Loucy (cell line): ENCODE data around the gene PELO.
A peak's percentile ranks its signal among the peaks of the same experiment; 100 is the strongest.

ENCODE experiments used
- H2AFZ ChIP-seq: fragments of 200-600 bp; sonication (generic); 2 replicates; pipeline ENCODE4 v1.6.0; 2016; ENCODE audit warnings: antibody characterized with exemption, mild to moderate bottlenecking, low read length, moderate library complexity
- H3F3A ChIP-seq: fragments of 200-600 bp; 2 replicates; pipeline ENCODE4 v1.6.0; 2016; ENCODE audit warnings: antibody characterized with exemption, low read depth, mild to moderate bottlenecking
- H3K27me3 ChIP-seq: fragments of 200-600 bp; sonication (generic); 2 replicates; pipeline ENCODE4 v1.6.1; 2014; ENCODE audit warnings: low read length, mild to moderate bottlenecking; ENCODE audit not compliant: insufficient read depth, poor library complexity, severe bottlenecking
- H3K36me3 ChIP-seq: fragments of 200-600 bp; sonication (generic); 2 replicates; pipeline ENCODE4 v1.6.1; 2016; ENCODE audit warnings: low read length; ENCODE audit not compliant: insufficient read depth
- H3K4me1 ChIP-seq: fragments of 200-600 bp; sonication (generic); 2 replicates; pipeline ENCODE4 v1.5.1; 2014; ENCODE audit warnings: low read length, mild to moderate bottlenecking; ENCODE audit not compliant: insufficient read depth, poor library complexity, severe bottlenecking
- H3K4me2 ChIP-seq: fragments of 200-600 bp; sonication (generic); 2 replicates; pipeline ENCODE4 v1.6.0; 2014; ENCODE audit warnings: antibody characterized with exemption, low read length, low read depth, mild to moderate bottlenecking; ENCODE audit not compliant: poor library complexity, severe bottlenecking
- H3K4me3 ChIP-seq: fragments of 200-600 bp; sonication (generic); 2 replicates; pipeline ENCODE4 v1.5.1; 2014; ENCODE audit warnings: low read length, mild to moderate bottlenecking, mixed read lengths; ENCODE audit not compliant: poor library complexity, severe bottlenecking
- H3K79me2 ChIP-seq: fragments of 200-600 bp; sonication (generic); 2 replicates; pipeline ENCODE4 v1.6.1; 2014; ENCODE audit warnings: low read length; ENCODE audit not compliant: insufficient read depth
- H3K9ac ChIP-seq: fragments of 200-600 bp; sonication (generic); 2 replicates; pipeline ENCODE4 v1.6.0; 2014; ENCODE audit warnings: mild to moderate bottlenecking, low read depth, low read length, moderate library complexity; ENCODE audit not compliant: poor library complexity, severe bottlenecking
- H3K9me2 ChIP-seq: fragments of 200-600 bp; sonication (generic); replicated peaks from 2 replicates; pipeline ENCODE4 v1.6.1; 2016; ENCODE audit warnings: low read depth, low read length, mixed read lengths
- H3K9me3 ChIP-seq: fragments of 200-600 bp; sonication (generic); 2 replicates; pipeline ENCODE4 v1.6.1; 2014; ENCODE audit warnings: mild to moderate bottlenecking, antibody characterized with exemption, low read length, low read depth; ENCODE audit not compliant: insufficient read depth
- H4K20me1 ChIP-seq: fragments of 200-600 bp; sonication (generic); 2 replicates; pipeline ENCODE4 v1.6.0; 2014; ENCODE audit warnings: antibody characterized with exemption, low read length, mild to moderate bottlenecking; ENCODE audit not compliant: insufficient read depth, poor library complexity, severe bottlenecking
- CTCF ChIP-seq: fragments of 200-600 bp; sonication (generic); conservative IDR thresholded peaks from 2 replicates; pipeline ENCODE4 v1.5.1; 2014; ENCODE audit warnings: mild to moderate bottlenecking, antibody characterized with exemption, low read length
- EZH2phosphoT487 ChIP-seq: fragments of 200-600 bp; IDR thresholded peaks from 2 replicates; pipeline ENCODE4 v1.6.1; 2018; ENCODE audit warnings: antibody characterized with exemption, mild to moderate bottlenecking, moderate library complexity, borderline replicate concordance

The PELO gene

DNA sequence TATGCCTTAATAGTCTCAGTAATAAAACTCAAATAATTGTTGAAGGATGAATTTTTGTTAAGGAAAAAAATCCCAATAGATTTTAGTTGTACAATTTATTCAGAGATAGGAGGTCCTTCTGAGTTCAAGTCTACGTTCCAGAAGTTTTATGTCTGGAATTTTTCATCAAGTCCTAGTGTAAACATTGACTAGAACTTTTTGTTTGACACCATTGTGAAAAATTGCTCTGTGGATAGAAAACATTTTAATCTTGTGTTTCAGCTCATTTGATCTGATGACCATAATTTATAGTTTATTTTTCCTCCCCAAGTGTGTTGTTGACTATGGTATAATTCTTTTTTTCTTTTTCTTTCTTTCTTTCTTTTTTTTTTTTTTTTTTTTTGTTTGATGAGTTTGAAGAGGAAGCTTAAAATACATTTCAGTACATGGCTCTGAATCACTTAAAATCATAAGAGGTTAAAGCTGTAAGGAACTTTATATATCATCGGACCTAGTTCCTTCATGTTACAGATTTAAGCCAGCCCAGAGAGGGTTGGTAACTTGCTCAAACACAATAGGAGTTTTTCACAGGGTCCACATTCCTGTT is 20.7 kb downstream of the PELO start:
- no peak for TF ChIP-seq EZH2phosphoT487
- TF ChIP-seq CTCF = no peak
- H3K9ac ChIP-seq = no peak overlapping the region
- H3K4me2 ChIP-seq = no peak overlapping the region
- H3K4me3 ChIP-seq = no peak overlapping the region
- H3K79me2 ChIP-seq = peaks cover 22% of the 10 kb centered on the region
- H3K9me3 ChIP-seq = no peaks in the 10 kb centered on the region
- H3K36me3 ChIP-seq = no peaks in the 10 kb centered on the region
- peaks cover 16% of the 10 kb centered on the region for H3K4me1 ChIP-seq
- no peaks in the 10 kb centered on the region for H3K27me3 ChIP-seq
- H3K9me2 ChIP-seq = no peaks in the 10 kb centered on the region
- no peaks in the 10 kb centered on the region for H3F3A ChIP-seq
- no peak overlapping the region for H2AFZ ChIP-seq
- H4K20me1 ChIP-seq = peaks cover 24% of the 10 kb centered on the region

GRCh38 chr5:52809884-52810283 is 22.2 kb downstream of the PELO start:
- Histone ChIP-seq H3K27me3 (no peaks in the 10 kb centered on the region), H3K9me2 (no peaks in the 10 kb centered on the region), H3K36me3 (no peaks in the 10 kb centered on the region), H2AFZ (0 out of 2 replicates have a peak overlapping the region, but pooled peaks have one; percentile 29), H4K20me1 (peaks cover 10% of the 10 kb centered on the region), H3K4me2 (no peak overlapping the region), H3F3A (no peaks in the 10 kb centered on the region), H3K4me3 (no peak overlapping the region), H3K79me2 (peaks cover 8% of the 10 kb centered on the region), H3K9me3 (no peaks in the 10 kb centered on the region), H3K4me1 (peaks cover 6% of the 10 kb centered on the region), H3K9ac (no peak overlapping the region)
- TF ChIP-seq EZH2phosphoT487 (no peak), CTCF (no peak)

DNA sequence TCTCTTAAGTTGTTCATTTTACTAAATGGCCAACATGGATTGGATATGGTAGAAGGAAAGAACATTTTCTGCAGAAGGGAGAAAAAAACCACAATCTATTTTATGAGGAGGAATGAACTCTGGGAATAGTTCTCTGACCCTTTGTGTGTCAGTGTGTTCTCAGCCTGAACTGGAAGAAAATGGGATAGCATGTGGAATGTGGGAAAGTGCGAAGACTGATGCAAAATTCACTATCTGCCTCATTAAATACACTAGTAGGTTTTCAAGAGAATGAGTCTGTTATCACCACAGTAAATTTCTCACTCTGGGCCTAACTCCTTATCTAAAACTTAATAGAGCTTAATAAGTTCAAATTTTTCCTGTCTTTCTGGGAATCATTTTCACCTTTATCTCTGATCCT is 22.7 kb downstream of the PELO start:
- Histone ChIP-seq H3K4me2 (no peak overlapping the region), H4K20me1 (peaks cover 5% of the 10 kb centered on the region), H3F3A (no peaks in the 10 kb centered on the region), H2AFZ (no peak overlapping the region), H3K4me1 (peaks cover 6% of the 10 kb centered on the region), H3K9me2 (no peaks in the 10 kb centered on the region), H3K27me3 (no peaks in the 10 kb centered on the region), H3K36me3 (no peaks in the 10 kb centered on the region), H3K9ac (no peak overlapping the region), H3K9me3 (no peaks in the 10 kb centered on the region), H3K4me3 (no peak overlapping the region), H3K79me2 (peaks cover 3% of the 10 kb centered on the region)
- TF ChIP-seq EZH2phosphoT487 (no peak), CTCF (no peak)
